ENCODE data around the gene ZNF506. TPM values are rescaled to one million over a fixed set of nuclear protein-coding genes. Genes with fewer than 3 reads are reported as not detected.
"Not testable (repeated sequence)": the region's sequence is repeated elsewhere in the genome, so short reads cannot be mapped to it uniquely, and the experiment has no call there.

Gene ZNF506
- total RNA-seq, 4 donors from 2014 or later: 18.5 to 24.1 (median 20.6) TPM

- intact Hi-C loops (cut with DNase I): no loop called here
- Histone ChIP-seq H3K9me3 (no peaks in the 10 kb centered on the region), H3K4me3 (no peak overlapping the region), H3K27ac (replicated peaks in 1 of 4) (no peak overlapping the region), H3K36me3 (peaks cover 5 to 20% (median 14%) of the 10 kb centered on the region in 4 donors), H3K27me3 (no peaks in the 10 kb centered on the region), H3K4me1 (peaks cover 0 to 11% (median 4%) of the 10 kb centered on the region in 4 donors)
- WGBS: 88% methylated on average over 2 of the region's 2 CpGs
- DNase-seq (ENCODE audit: extremely low spot score): no peak
- TF ChIP-seq CTCF (IDR thresholded peaks at IDR 0.05) (no peak), POLR2A (IDR thresholded peaks at IDR 0.05; ENCODE audit: low read depth) (no peak), EP300 (IDR thresholded peaks at IDR 0.05) (no peak), POLR2AphosphoS5 (IDR thresholded peaks at IDR 0.05) (no peak)
Measured at GRCh38 chr19:19782783-19783182, 38.8 kb downstream of the ZNF506 start.

DNA sequence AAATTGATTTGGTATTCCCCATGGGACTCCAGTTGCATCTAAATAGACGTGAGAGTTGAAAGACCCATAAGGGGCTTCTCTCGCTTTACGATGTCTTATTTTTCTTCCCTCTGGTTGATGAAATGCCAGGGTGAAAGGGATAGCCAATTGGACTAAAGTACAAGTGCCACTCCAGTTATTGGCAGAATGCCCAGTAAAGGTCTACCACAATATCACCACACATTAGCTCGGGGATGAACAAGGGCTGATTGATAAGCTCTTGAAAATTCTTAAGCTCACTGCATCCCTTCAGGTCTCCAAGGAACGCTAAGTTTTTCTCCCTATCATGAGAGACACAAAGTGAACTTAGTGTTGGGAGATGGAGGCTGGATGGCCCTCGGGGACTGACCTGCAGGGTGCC lies 39.8 kb downstream of the ZNF506 start:
- peaks cover 7 to 21% (median 14%) of the 10 kb centered on the region in 4 donors for H3K4me1 ChIP-seq
- H3K27ac ChIP-seq (replicated peaks in 1 of 4); DNase-seq (ENCODE audit: extremely low spot score); H3K4me3 ChIP-seq; H3K27me3 ChIP-seq; intact Hi-C loops (cut with DNase I); H3K9me3 ChIP-seq: not testable (repeated sequence)
- 83% methylated on average over 6 of the region's 6 CpGs for WGBS
- peaks cover 0 to 14% (median 12%) of the 10 kb centered on the region in 4 donors for H3K36me3 ChIP-seq

- Histone ChIP-seq H3K36me3 (no peaks in the 10 kb centered on the region), H3K9me3 (no peaks in the 10 kb centered on the region), H3K27ac (replicated peaks in 1 of 4) (no peak overlapping the region), H3K4me3 (no peak overlapping the region), H3K27me3 (no peaks in the 10 kb centered on the region), H3K4me1 (peaks cover 14 to 29% (median 23%) of the 10 kb centered on the region in 4 donors)
- 81% methylated on average over 2 of the region's 2 CpGs for WGBS
- intact Hi-C loops (cut with DNase I): loop anchor here (5.0 kb wide), 2 partner anchors 44 to 116 kb away; partner anchors contain the start of genes ATP13A1 and ZNF506
- no peak for DNase-seq (ENCODE audit: extremely low spot score)
- no peak for TF ChIP-seq POLR2AphosphoS5 (IDR thresholded peaks at IDR 0.05)
- TF ChIP-seq EP300 (IDR thresholded peaks at IDR 0.05): no peak
- no peak for TF ChIP-seq CTCF (IDR thresholded peaks at IDR 0.05)
- TF ChIP-seq POLR2A (IDR thresholded peaks at IDR 0.05; ENCODE audit: low read depth): no peak
Measured at GRCh38 chr19:19778666-19779065, 42.9 kb downstream of the ZNF506 start.

GRCh38 chr19:19777692-19778091 lies 43.9 kb downstream of the ZNF506 start:
- Histone ChIP-seq H3K27ac (replicated peaks in 1 of 4) (no peak overlapping the region), H3K4me3 (peak overlapping the region in 1 of 4 donors; percentile 87), H3K4me1 (peaks cover 14 to 29% (median 23%) of the 10 kb centered on the region in 4 donors), H3K9me3 (no peaks in the 10 kb centered on the region), H3K36me3 (no peaks in the 10 kb centered on the region), H3K27me3 (no peaks in the 10 kb centered on the region)
- WGBS: 78% methylated on average over 5 of the region's 5 CpGs
- no peak for DNase-seq (ENCODE audit: extremely low spot score)
- TF ChIP-seq POLR2AphosphoS5 (IDR thresholded peaks at IDR 0.05): no peak
- no peak for TF ChIP-seq CTCF (IDR thresholded peaks at IDR 0.05)
- TF ChIP-seq POLR2A (IDR thresholded peaks at IDR 0.05; ENCODE audit: low read depth): no peak
- no peak for TF ChIP-seq EP300 (IDR thresholded peaks at IDR 0.05)
- intact Hi-C loops (cut with DNase I): loop anchor here (5.0 kb wide), 2 partner anchors 45 to 115 kb away; partner anchors contain the start of genes ATP13A1 and ZNF506

GRCh38 chr19:19776206-19777008 lies 45.1 kb downstream of the ZNF506 start:
- intact Hi-C loops (cut with DNase I): loop anchor here (5.0 kb wide), 2 partner anchors 46 to 114 kb away; partner anchors contain the start of genes ATP13A1 and ZNF506
- H3K27ac ChIP-seq (replicated peaks in 1 of 4): peak overlapping the region; percentile 71 to 82 (median 76)
- H3K36me3 ChIP-seq: no peaks in the 10 kb centered on the region
- H3K9me3 ChIP-seq: no peaks in the 10 kb centered on the region
- H3K4me3 ChIP-seq: peak overlapping the region; percentile 68 to 87 (median 76)
- peaks cover 14 to 29% (median 23%) of the 10 kb centered on the region in 4 donors for H3K4me1 ChIP-seq
- TF ChIP-seq CTCF (IDR thresholded peaks at IDR 0.05) (peak in 1 of 3 experiments; percentile 8), EP300 (IDR thresholded peaks at IDR 0.05) (no peak), POLR2AphosphoS5 (IDR thresholded peaks at IDR 0.05) (peak; percentile 84 to 90)
- DNase-seq (ENCODE audit: extremely low spot score): peak; percentile 99
- no peaks in the 10 kb centered on the region for H3K27me3 ChIP-seq
- under 1% methylated on average over 23 of the region's 36 CpGs for WGBS
